Gastrocnemius medialis (tissue), 4 donors: ENCODE results near the gene IGFN1. TPM values are rescaled to one million over a fixed set of nuclear protein-coding genes. Genes with fewer than 3 reads are reported as not detected.
A peak's percentile ranks its signal among the peaks of the same experiment; 100 is the strongest.

Experiments used
- ATAC-seq, 2 donors: fragments of 150-250 bp; one replicate each; pipeline ENCODE4 v1.9.1; 2016
- DNase-seq, 2 donors: peaks; one replicate each; pipeline ENCODE4 v3.0.0-alpha.2; 2019
- H3K27ac ChIP-seq, 4 donors: fragments of 200-600 bp; sonication (generic); 1 replicate in 1 of 4; 2 replicates in 3 of 4; pipeline ENCODE4 v1.5.1; 2016 to 2018; ENCODE audit warnings: mild to moderate bottlenecking in 2 of 4, moderate library complexity in 1 of 4
- H3K27me3 ChIP-seq, 3 donors: fragments of 200-600 bp; sonication (generic) in 2 of 3; 1 replicate in 1 of 3; 2 replicates in 2 of 3; pipeline versions ENCODE4 v1.5.1 to v1.6.0; 2016 to 2019; ENCODE audit warnings: mild to moderate bottlenecking in 1 of 3, moderate library complexity in 1 of 3
- H3K36me3 ChIP-seq, 2 donors: fragments of 200-600 bp; sonication (generic) in 1 of 2; one replicate each; pipeline ENCODE4 v1.5.1; 2017 to 2018
- H3K4me1 ChIP-seq, 2 donors: fragments of 200-600 bp; sonication (generic) in 1 of 2; one replicate each; pipeline ENCODE4 v1.5.1; 2016 to 2017; ENCODE audit warnings: mild to moderate bottlenecking in 2 of 2
- H3K4me3 ChIP-seq, 4 donors: fragments of 200-600 bp; sonication (generic) in 3 of 4; 1 replicate in 1 of 4; 2 replicates in 3 of 4; pipeline ENCODE4 v1.5.1; 2016 to 2019; ENCODE audit warnings: mild to moderate bottlenecking in 2 of 4
- H3K9me3 ChIP-seq, 3 donors: fragments of 200-600 bp; sonication (generic) in 2 of 3; 1 replicate in 1 of 3; 2 replicates in 2 of 3; pipeline ENCODE4 v1.5.1; 2016 to 2019
- POLR2A ChIP-seq, 2 donors: fragments of 450-650 bp; IDR thresholded peaks; one replicate each; pipeline ENCODE4 v1.6.1; 2017; ENCODE audit warnings: antibody characterized with exemption in 2 of 2, mild to moderate bottlenecking in 2 of 2, moderate library complexity in 2 of 2
- in situ Hi-C, 4 donors: fragments of 200-750 bp; cut with MboI; loops; one replicate each; pipeline versions ENCODE4 v1.15.0 to v1.8.0; 2017; ENCODE audit warnings: low sequenced_read_pairs in 4 of 4
- intact Hi-C: fragments of 100-400 bp; cut with DNase I; formaldehyde crosslinking; loops from one replicate; pipeline ENCODE4 v1.15.1; 2023; ENCODE audit warnings: low total_unique reads
- total RNA-seq, 4 donors: library from RNA; depleted of rRNA; stranded (reverse); fragments of >200 nt; gene quantifications; one replicate each; pipeline versions ENCODE4 v1.1.0 to v1.2.3, GENCODE V29; 2016
- TF ChIP-seq, protein P1 (sequence below), 5 experiments: fragments of 450-650 bp in 3 of 5; fragments of 200-600 bp in 2 of 5; sonication (generic) in 2 of 5; IDR thresholded peaks in 4 of 5; conservative IDR thresholded peaks in 1 of 5; 1 replicate in 4 of 5; 2 replicates in 1 of 5; pipeline ENCODE4 v1.5.1; 2016 to 2019; ENCODE audit warnings: antibody characterized with exemption in 5 of 5, mild to moderate bottlenecking in 3 of 5, moderate library complexity in 3 of 5

The IGFN1 gene
- total RNA-seq, 4 donors from 2014 or later, result 11.2 to 113 (median 27.7) TPM

DNA sequence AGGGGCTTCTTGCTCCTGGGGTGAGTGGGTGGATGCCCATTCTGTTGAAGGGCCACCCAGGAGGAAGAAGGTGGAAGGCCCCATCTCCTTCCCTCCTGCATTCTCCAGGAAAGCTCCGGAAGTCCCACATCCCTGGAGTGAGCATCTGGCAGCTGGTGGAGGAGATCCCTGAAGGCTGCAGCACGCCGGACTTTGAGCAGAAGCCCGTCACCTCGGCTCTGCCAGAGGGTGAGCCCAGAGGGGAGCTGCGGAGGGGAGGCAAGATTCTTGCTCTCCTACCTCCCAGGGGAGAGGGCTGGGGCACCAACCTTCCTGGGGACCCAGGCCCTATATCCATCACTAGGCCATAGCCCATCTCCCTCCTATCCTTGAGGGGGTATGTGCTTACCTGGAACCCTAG, 3.4 kb downstream of the IGFN1 start:
- in situ Hi-C loops (no loop called here), intact Hi-C loops (no loop called here)
- Histone ChIP-seq H3K4me1 (peaks cover 12 to 18% of the 10 kb centered on the region in 2 donors), H3K9me3 (no peaks in the 10 kb centered on the region), H3K27ac (peak overlapping the region in 2 of 4 donors; percentile 71 to 80), H3K4me3 (no peak overlapping the region), H3K27me3 (no peaks in the 10 kb centered on the region), H3K36me3 (no peaks in the 10 kb centered on the region)
- TF ChIP-seq, protein P1, sequence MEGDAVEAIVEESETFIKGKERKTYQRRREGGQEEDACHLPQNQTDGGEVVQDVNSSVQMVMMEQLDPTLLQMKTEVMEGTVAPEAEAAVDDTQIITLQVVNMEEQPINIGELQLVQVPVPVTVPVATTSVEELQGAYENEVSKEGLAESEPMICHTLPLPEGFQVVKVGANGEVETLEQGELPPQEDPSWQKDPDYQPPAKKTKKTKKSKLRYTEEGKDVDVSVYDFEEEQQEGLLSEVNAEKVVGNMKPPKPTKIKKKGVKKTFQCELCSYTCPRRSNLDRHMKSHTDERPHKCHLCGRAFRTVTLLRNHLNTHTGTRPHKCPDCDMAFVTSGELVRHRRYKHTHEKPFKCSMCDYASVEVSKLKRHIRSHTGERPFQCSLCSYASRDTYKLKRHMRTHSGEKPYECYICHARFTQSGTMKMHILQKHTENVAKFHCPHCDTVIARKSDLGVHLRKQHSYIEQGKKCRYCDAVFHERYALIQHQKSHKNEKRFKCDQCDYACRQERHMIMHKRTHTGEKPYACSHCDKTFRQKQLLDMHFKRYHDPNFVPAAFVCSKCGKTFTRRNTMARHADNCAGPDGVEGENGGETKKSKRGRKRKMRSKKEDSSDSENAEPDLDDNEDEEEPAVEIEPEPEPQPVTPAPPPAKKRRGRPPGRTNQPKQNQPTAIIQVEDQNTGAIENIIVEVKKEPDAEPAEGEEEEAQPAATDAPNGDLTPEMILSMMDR (IDR thresholded peaks at IDR 0.05 in 4 of 5, conservative IDR thresholded peaks at IDR 0.05 in 1 of 5), result no peak
- TF ChIP-seq POLR2A (IDR thresholded peaks at IDR 0.05), result no peak
- ATAC-seq (no peak), DNase-seq (no peak)

DNA sequence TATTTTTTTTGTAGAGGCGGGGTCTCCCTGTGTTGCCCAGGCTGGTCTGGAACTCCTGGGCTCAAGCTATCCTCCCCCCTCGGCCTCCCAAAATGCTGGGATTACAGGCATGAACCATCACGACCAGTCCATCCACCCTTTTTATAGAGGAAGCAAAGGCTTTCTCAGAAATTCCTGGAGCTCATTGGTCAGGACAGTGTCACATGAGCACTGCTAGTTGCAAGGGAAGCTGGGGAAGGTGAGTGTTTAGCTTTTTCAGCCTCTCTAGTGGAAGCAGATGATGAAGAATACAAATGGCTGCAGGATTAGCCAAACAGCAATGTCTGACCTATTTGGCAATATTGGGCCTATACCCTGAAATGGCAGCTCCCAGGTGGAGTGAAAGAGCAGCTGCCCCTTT, 8.0 kb downstream of the IGFN1 start:
- DNase-seq, result no peak
- no peaks in the 10 kb centered on the region for H3K9me3 ChIP-seq
- ATAC-seq, result no peak
- TF ChIP-seq, protein P1 (IDR thresholded peaks at IDR 0.05 in 4 of 5, conservative IDR thresholded peaks at IDR 0.05 in 1 of 5), result no peak
- no peak for TF ChIP-seq POLR2A (IDR thresholded peaks at IDR 0.05)
- no peak overlapping the region for H3K4me3 ChIP-seq
- no peaks in the 10 kb centered on the region for H3K36me3 ChIP-seq
- intact Hi-C loops, result no loop called here
- in situ Hi-C loops, result no loop called here
- no peaks in the 10 kb centered on the region for H3K27me3 ChIP-seq
- no peaks in the 10 kb centered on the region for H3K4me1 ChIP-seq
- no peak overlapping the region for H3K27ac ChIP-seq

DNA sequence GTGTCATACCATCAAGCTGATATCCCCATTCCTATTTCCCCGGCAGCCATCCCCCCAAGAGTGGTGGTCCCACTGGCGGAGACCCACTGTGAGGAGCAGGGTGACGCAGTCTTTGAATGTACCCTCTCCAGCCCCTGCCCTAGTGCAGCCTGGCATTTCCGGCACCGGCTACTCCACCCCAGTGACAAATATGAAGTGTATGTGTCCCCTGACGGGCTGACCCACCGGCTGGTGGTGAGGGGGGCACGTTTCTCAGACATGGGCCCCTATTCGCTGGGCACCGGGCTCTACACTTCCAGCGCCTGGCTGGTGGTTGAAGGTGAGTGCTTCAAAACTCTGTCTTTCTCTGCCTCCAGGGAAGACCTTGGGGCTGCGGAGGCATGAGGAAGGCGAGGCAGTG, 14.4 kb downstream of the IGFN1 start:
- DNase-seq, result no peak
- no peaks in the 10 kb centered on the region for H3K9me3 ChIP-seq
- H3K36me3 ChIP-seq, result no peaks in the 10 kb centered on the region
- no peak overlapping the region for H3K4me3 ChIP-seq
- no peaks in the 10 kb centered on the region for H3K27me3 ChIP-seq
- in situ Hi-C loops, result loop anchor here in 1 of 4 donors (10.0 kb wide), 1 partner anchor 240 kb away; no protein-coding TSS in a partner anchor
- no peak for ATAC-seq
- H3K27ac ChIP-seq, result no peak overlapping the region
- H3K4me1 ChIP-seq, result no peaks in the 10 kb centered on the region
- intact Hi-C loops, result no loop called here
- no peak for TF ChIP-seq POLR2A (IDR thresholded peaks at IDR 0.05)
- TF ChIP-seq, protein P1 (IDR thresholded peaks at IDR 0.05 in 4 of 5, conservative IDR thresholded peaks at IDR 0.05 in 1 of 5), result no peak

DNA sequence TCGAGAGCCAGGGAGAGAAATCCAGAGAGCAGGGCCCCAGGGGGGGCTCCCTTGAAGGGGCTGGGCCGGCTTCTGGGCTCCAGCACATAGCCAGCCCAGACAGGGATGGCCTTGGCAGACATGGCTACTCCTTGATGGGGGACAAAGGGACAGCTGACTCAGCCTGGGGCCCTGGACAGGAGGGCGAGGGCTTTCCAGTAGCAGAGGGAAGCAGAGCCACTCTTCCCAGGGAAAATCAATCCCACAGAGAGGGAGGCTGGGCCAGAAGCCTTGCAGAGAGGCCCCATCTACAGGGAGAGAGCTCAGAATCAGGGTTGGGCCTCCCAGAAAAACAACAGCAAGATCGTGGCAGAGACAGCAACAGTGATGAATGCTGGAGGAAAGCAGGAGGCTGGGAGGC, 15.6 kb downstream of the IGFN1 start:
- no peaks in the 10 kb centered on the region for H3K36me3 ChIP-seq
- no peaks in the 10 kb centered on the region for H3K27me3 ChIP-seq
- no peak overlapping the region for H3K27ac ChIP-seq
- in situ Hi-C loops (loop anchor here in 1 of 4 donors (10.0 kb wide), 1 partner anchor 241 kb away; no protein-coding TSS in a partner anchor), intact Hi-C loops (no loop called here)
- no peak for ATAC-seq
- TF ChIP-seq, protein P1 (IDR thresholded peaks at IDR 0.05 in 4 of 5, conservative IDR thresholded peaks at IDR 0.05 in 1 of 5), result no peak
- no peak for TF ChIP-seq POLR2A (IDR thresholded peaks at IDR 0.05)
- H3K4me1 ChIP-seq, result no peaks in the 10 kb centered on the region
- DNase-seq, result no peak
- no peak overlapping the region for H3K4me3 ChIP-seq
- no peaks in the 10 kb centered on the region for H3K9me3 ChIP-seq

DNA sequence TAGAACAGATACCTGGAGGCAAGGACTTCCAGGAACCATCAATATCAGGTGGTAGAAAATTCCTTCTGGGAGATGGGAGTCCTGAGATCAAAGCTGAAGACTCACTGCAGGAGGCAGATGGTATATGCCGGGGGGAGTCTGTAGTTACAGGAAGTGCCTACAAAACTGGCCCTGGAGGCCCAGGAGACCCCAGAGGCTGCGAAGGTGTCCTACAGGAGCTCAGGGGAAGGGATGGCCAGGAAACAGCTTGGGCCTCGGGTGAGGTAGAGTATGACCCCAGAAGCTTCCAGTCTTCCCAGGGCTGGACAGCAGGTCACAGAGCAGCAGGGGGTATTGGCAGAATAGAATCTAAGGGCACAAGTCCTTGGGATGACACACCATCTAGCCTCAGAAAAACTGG, 16.4 kb downstream of the IGFN1 start:
- no peaks in the 10 kb centered on the region for H3K27me3 ChIP-seq
- TF ChIP-seq POLR2A (IDR thresholded peaks at IDR 0.05), result no peak
- TF ChIP-seq, protein P1 (IDR thresholded peaks at IDR 0.05 in 4 of 5, conservative IDR thresholded peaks at IDR 0.05 in 1 of 5), result no peak
- no peaks in the 10 kb centered on the region for H3K9me3 ChIP-seq
- no peak overlapping the region for H3K27ac ChIP-seq
- intact Hi-C loops (no loop called here), in situ Hi-C loops (loop anchor here in 1 of 4 donors (10.0 kb wide), 1 partner anchor 242 kb away; no protein-coding TSS in a partner anchor)
- no peaks in the 10 kb centered on the region for H3K4me1 ChIP-seq
- no peak overlapping the region for H3K4me3 ChIP-seq
- ATAC-seq (no peak), DNase-seq (no peak)
- H3K36me3 ChIP-seq, result no peaks in the 10 kb centered on the region
